Left colon (tissue), 2 donors: ENCODE data around the gene GPR26. TPM values are rescaled to one million over a fixed set of nuclear protein-coding genes. Genes with fewer than 3 reads are reported as not detected.

ENCODE experiments used
- ATAC-seq: fragments of 200-7000 bp; cut with Tn5 transposase; one replicate; pipeline ENCODE4 v1.9.1; 2020; ENCODE audit warnings: mild to moderate bottlenecking, moderate library complexity
- DNase-seq, 2 donors: peaks; one replicate each; pipeline ENCODE4 v3.0.0-alpha.2; 2020
- intact Hi-C, 2 donors: fragments of 100-400 bp; cut with DNase I in 1 of 2; cut with micrococcal nuclease in 1 of 2; formaldehyde crosslinking; loops; one replicate each; pipeline versions ENCODE4 v1.11.2 to v1.14.0; 2022; cut with DNase I, micrococcal nuclease
- total RNA-seq, 2 donors: library from RNA; stranded (reverse); fragmentation: NEBNext Ultra II Directional; extraction: Animal tissue kit (Norgen Biotek cat#: 25700); gene quantifications; one replicate each; pipeline ENCODE4 v1.2.1, GENCODE V29; 2021
- donor health status: DM: no; HTN: no; CAD: no.
- donor health status: DM: yes; HTN: yes; CAD: no.

Gene GPR26
- total RNA-seq, 2 donors from 2014 or later: not detected

DNA sequence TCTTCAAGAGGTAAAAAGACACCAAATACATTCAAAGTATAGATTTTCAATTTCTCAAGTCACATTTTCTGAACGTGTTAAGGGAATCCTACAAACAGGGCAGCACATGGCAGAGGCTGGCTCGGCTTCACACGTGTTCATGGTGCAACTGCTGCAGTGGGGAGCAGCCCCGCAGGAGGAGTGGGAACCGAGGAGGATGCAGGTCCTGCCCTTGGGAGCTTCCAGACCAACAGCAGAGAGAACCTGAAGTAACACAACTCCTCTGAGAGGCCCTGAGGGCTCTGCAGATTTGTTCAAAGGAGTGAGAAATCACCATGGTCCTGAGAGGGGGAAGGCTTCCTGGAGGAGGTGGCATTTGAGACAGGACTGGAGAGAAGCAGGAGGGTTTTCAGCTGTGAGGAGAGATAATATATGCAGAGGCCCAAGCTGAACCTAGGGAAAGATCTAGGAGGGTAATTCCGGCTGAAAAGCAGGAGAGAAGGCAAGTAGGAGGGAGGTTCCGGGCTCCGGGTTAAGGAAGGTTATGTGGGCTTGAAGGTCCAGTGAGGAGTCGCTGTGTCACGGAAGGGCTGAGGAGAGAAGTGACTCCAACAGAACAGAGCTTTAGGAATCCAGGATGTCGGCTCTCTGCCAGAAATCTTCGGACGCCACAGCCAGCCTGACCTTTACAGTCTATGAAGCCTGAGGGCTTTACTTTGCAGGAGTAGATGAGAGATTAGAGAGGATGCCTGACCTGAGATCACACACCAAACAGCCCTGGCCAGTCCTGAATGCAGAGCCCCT lies 77.5 kb downstream of the GPR26 start:
- DNase-seq: no peak
- ATAC-seq: no peak
- intact Hi-C loops: no loop called here

DNA sequence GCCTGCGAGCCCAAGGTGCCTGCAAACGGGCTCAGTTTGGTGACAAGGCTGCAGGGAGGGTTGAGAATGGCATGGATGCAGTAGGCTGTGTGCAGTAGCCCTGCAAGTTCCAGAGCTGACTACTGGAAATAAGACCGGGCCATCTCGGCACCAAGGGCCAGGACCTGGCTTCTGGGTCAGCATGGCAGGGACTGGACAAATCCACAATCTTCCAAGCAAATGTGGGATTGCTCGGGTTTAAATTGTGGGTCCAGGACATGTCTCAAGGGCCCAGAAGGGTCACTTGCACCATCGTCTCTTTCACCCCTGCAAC lies 78.0 kb downstream of the GPR26 start:
- no peak for ATAC-seq
- no peak for DNase-seq
- intact Hi-C loops: no loop called here

Other genes with a start within 250 kb of the GPR26 start
- 10 to 100 TPM in 1 of 2 donors, 1 to 10 TPM in 1; 2.3 to 11.6 TPM for gene CPXM2, start 225.5 kb downstream of the GPR26 start, total RNA-seq